HepG2 (cell line): ENCODE measurements around the gene CENPVL3. TPM values are rescaled to one million over a fixed set of nuclear protein-coding genes. Genes with fewer than 3 reads are reported as not detected.

Source experiments
- ATAC-seq: fragments of 200-7000 bp; cut with Tn5 transposase; 3 replicates; pipeline ENCODE4 v1.9.1; 2020; ENCODE audit warnings: mild to moderate bottlenecking, moderate library complexity
- BruUV-seq: library from RNA; stranded (reverse); fragments of 400-500 nt; replicated peaks from 2 replicates; lab custom pipeline; 2021; lab: Mats Ljungman, UMichigan
- CTCF ChIA-PET: fragments of 300-600 bp; formaldehyde crosslinking; extraction: SDS; loops from one replicate; lab custom pipeline; 2021; ENCODE audit warnings: low total read pairs, inconsistent platforms, low intra/inter-chr PET ratio; lab: Yijun Ruan, JAX
- POLR2A ChIA-PET: fragments of 350-600 bp; sonication (Branson Sonifier 250); formaldehyde crosslinking; loops from one replicate; lab custom pipeline; 2020; ENCODE audit warnings: antibody characterized with exemption, inconsistent platforms; lab: Yijun Ruan, JAX
- DNase-seq: peaks from one replicate; pipeline ENCODE4 v3.0.0-alpha.2; 2015; ENCODE audit warnings: low spot score
- FAIRE-seq: peaks from 3 replicates; lab custom pipeline; 2011; peaks lifted over from hg19 to GRCh38; lab: Jason Lieb, UNC
- H2AFZ ChIP-seq: one replicate; pipeline ENCODE4 v1.6.1; 2011; ENCODE audit warnings: low read length, inconsistent platforms
- H3K27ac ChIP-seq: fragments of 300-600 bp; 3 replicates; pipeline ENCODE4 v1.8.0; 2011; ENCODE audit warnings: mixed run types, mild to moderate bottlenecking, mixed read lengths, low read length, inconsistent platforms; ENCODE audit not compliant: insufficient read depth; ENCODE audit errors: extremely low read length
- H3K27me3 ChIP-seq, 2 experiments: fragments of 200-600 bp in 1 of 2; 2 replicates in 1 of 2; 3 replicates in 1 of 2; pipeline versions ENCODE4 v1.6.0 to v1.8.0; 2011; ENCODE audit warnings: low read length in 2 of 2, mild to moderate bottlenecking in 2 of 2, moderate library complexity in 2 of 2, inconsistent platforms in 1 of 2; ENCODE audit not compliant: insufficient read depth in 2 of 2, control insufficient read depth in 1 of 2
- H3K36me3 ChIP-seq, 2 experiments: fragments of 200-600 bp in 1 of 2; replicated peaks in 1 of 2; 2 replicates in 1 of 2; 3 replicates in 1 of 2; pipeline versions ENCODE4 v1.5.1 to v1.8.0; 2011; ENCODE audit warnings: low read length in 2 of 2, inconsistent platforms in 1 of 2; ENCODE audit not compliant: insufficient read depth in 2 of 2, control insufficient read depth in 1 of 2
- H3K4me1 ChIP-seq: 2 replicates; pipeline ENCODE4 v1.5.1; 2012; ENCODE audit warnings: low read length, inconsistent platforms; ENCODE audit not compliant: insufficient read depth
- H3K4me2 ChIP-seq: 2 replicates; pipeline ENCODE4 v1.6.0; 2011; ENCODE audit warnings: low read depth, low read length, inconsistent platforms
- H3K4me3 ChIP-seq, 3 experiments: fragments of 200-600 bp in 1 of 3; sonication (generic), shearing (Covaris generic) in 1 of 3; replicated peaks in 1 of 3; 2 replicates each; pipeline ENCODE4 v1.5.1; 2011 to 2016; ENCODE audit warnings: low read length in 3 of 3, inconsistent platforms in 2 of 3, low read depth in 2 of 3, mild to moderate bottlenecking in 2 of 3, control low read depth in 1 of 3, mixed read lengths in 1 of 3; ENCODE audit not compliant: insufficient read depth in 1 of 3
- H3K79me2 ChIP-seq: one replicate; pipeline ENCODE4 v1.6.1; 2011; ENCODE audit warnings: low read length, inconsistent platforms; ENCODE audit not compliant: insufficient read depth
- H3K9ac ChIP-seq: 2 replicates; pipeline ENCODE4 v1.6.0; 2011; ENCODE audit warnings: mild to moderate bottlenecking, low read depth, low read length, inconsistent platforms; ENCODE audit not compliant: insufficient read depth
- H3K9me3 ChIP-seq: 2 replicates; pipeline ENCODE4 v1.5.1; 2012; ENCODE audit warnings: mild to moderate bottlenecking, low read length
- H4K20me1 ChIP-seq: 2 replicates; pipeline ENCODE4 v1.6.0; 2011; ENCODE audit warnings: inconsistent platforms, mild to moderate bottlenecking, low read length, moderate library complexity; ENCODE audit not compliant: insufficient read depth
- ELF3 ChIP-seq: IDR thresholded peaks from 2 replicates; pipeline ENCODE4 v1.6.1; 2016; ENCODE audit warnings: missing genetic modification reagents, missing compliant biosample characterization
- MAFF ChIP-seq: IDR thresholded peaks from 2 replicates; pipeline ENCODE4 v1.6.1; 2011; ENCODE audit warnings: low read depth, low read length, improper control_type of control experiment
- MAFK ChIP-seq, 2 experiments: IDR thresholded peaks in 1 of 2; conservative IDR thresholded peaks in 1 of 2; 2 replicates each; pipeline ENCODE4 v1.6.1; 2011; ENCODE audit warnings: improper control_type of control experiment in 2 of 2, low read length in 2 of 2
- RFXAP ChIP-seq: sonication (generic); formaldehyde crosslinking; IDR thresholded peaks from 2 replicates; pipeline ENCODE4 v1.4.0; 2020; ENCODE audit warnings: missing genetic modification reagents, borderline replicate concordance
- SRY ChIP-seq: sonication (generic); formaldehyde crosslinking; IDR thresholded peaks from 2 replicates; pipeline ENCODE4 v1.8.0; 2022; ENCODE audit warnings: mild to moderate bottlenecking, missing genetic modification reagents
- TRIM24 ChIP-seq: sonication (generic); formaldehyde crosslinking; IDR thresholded peaks from 2 replicates; pipeline ENCODE4 v1.8.0; 2022; ENCODE audit warnings: mild to moderate bottlenecking, missing genetic modification reagents
- TSC22D2 ChIP-seq: sonication (generic); formaldehyde crosslinking; IDR thresholded peaks from 2 replicates; pipeline ENCODE4 v1.5.1; 2020; ENCODE audit warnings: missing genetic modification reagents, mild to moderate bottlenecking, borderline replicate concordance
- ZNF274 ChIP-seq: sonication (generic); formaldehyde crosslinking; IDR thresholded peaks from 2 replicates; pipeline ENCODE4 v1.5.1; 2020; ENCODE audit warnings: mild to moderate bottlenecking, missing genetic modification reagents
- ZNF605 ChIP-seq: sonication (generic); formaldehyde crosslinking; IDR thresholded peaks from 2 replicates; pipeline ENCODE4 v1.8.0; 2022; ENCODE audit warnings: mild to moderate bottlenecking, missing genetic modification reagents
- ZNF672 ChIP-seq: sonication (generic); formaldehyde crosslinking; IDR thresholded peaks from 2 replicates; pipeline ENCODE4 v1.8.1; 2022; ENCODE audit warnings: missing genetic modification reagents
- ZNF713 ChIP-seq: sonication (generic); formaldehyde crosslinking; IDR thresholded peaks from 2 replicates; pipeline ENCODE4 v1.4.0; 2020; ENCODE audit warnings: mild to moderate bottlenecking, missing genetic modification reagents
- ZSCAN21 ChIP-seq: sonication (generic); formaldehyde crosslinking; IDR thresholded peaks from 2 replicates; pipeline ENCODE4 v1.8.0; 2022; ENCODE audit warnings: mild to moderate bottlenecking, missing genetic modification reagents, moderate library complexity, borderline replicate concordance
- WGBS: methylation state at CpG from one replicate; pipeline ENCODE4 v1.1.6; 2017; ENCODE audit warnings: low lambda C conversion rate; 5-methylcytosine and 5-hydroxymethylcytosine counted together
- in situ Hi-C: cut with HindIII; loops from 2 replicates; pipeline ENCODE4 v1.10.0; 2017; ENCODE audit warnings: low pct_unique_long_range_greater_than_20kb; ENCODE audit not compliant: extremely low pct_ligation_motif_present
- intact Hi-C: fragments of 100-400 bp; cut with micrococcal nuclease; formaldehyde crosslinking; loops from one replicate; pipeline ENCODE4 v1.10.0; 2022; ENCODE audit not compliant: unreplicated experiment
- polyA plus RNA-seq, 8 experiments: library from polyadenylated mRNA; depleted of rRNA in 3 of 8; stranded (reverse) in 7 of 8; unstranded in 1 of 8; fragments of >200 nt; fragmentation: Illumina TruSeq in 4 of 8; extraction: Trizol in 4 of 8; gene quantifications; 2 replicates each; pipeline versions ENCODE4 v1.2.1 to v1.2.3, GENCODE V29; 2011 to 2016; ENCODE audit warnings: low read depth in 4 of 8, missing spikeins in 1 of 8, mixed read lengths in 1 of 8; ENCODE audit not compliant: insufficient read depth in 1 of 8
- total RNA-seq, 5 experiments: library from RNA; depleted of rRNA; stranded (reverse); fragments of >200 nt; fragmentation: Illumina TruSeq; extraction: Trizol; gene quantifications; 2 replicates each; pipeline ENCODE4 v1.2.3, GENCODE V29; 2016; ENCODE audit warnings: low read depth in 1 of 5
- TF ChIP-seq, protein P1 (sequence below): sonication (generic); formaldehyde crosslinking; IDR thresholded peaks from 2 replicates; pipeline ENCODE4 v1.4.0; 2020; ENCODE audit warnings: missing genetic modification reagents
- TF ChIP-seq, protein P2 (sequence below): sonication (generic); formaldehyde crosslinking; IDR thresholded peaks from 2 replicates; pipeline ENCODE4 v1.5.0; 2020; ENCODE audit warnings: missing genetic modification reagents, mild to moderate bottlenecking, borderline replicate concordance

Gene CENPVL3
- total and polyA plus RNA-seq, 2 of the 13 experiments (the other 11 are each of a cell fraction or from before 2014, with no cell fraction given): not detected

DNA sequence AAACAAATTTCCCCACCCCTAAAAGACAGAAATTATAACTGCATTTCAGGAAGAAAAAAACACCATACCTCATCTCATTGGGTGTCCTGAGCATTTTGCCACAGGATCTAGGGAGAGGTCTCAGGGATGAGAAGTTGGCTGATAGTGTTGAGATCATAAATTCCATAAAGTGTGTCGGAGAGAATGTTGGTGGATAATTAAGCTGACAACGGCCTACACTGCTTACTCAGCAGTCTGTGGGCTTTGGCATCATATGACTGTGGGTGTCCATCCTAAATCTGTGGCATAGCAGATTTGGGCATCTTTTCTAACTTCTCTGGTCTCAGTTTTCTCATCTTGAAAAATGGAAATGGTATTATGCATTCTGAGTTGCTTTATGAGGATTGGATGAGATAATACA, 12.3 kb downstream of the CENPVL3 start:
- Histone ChIP-seq H3K27me3 (no peaks in the 10 kb centered on the region), H3K9me3 (no peaks in the 10 kb centered on the region), H3K79me2 (no peaks in the 10 kb centered on the region), H3K27ac (no peak overlapping the region), H4K20me1 (no peaks in the 10 kb centered on the region), H2AFZ (no peak overlapping the region), H3K4me2 (no peak overlapping the region), H3K36me3 (no peaks in the 10 kb centered on the region), H3K4me3 (no peak overlapping the region), H3K9ac (no peak overlapping the region)
- ATAC-seq (no peak), DNase-seq (no peak), FAIRE-seq (no peak)
- in situ Hi-C loops: loop anchor here (25.0 kb wide), 1 partner anchor 631 kb away; no protein-coding TSS in a partner anchor
- ChIA-PET CTCF (no interaction called here), POLR2A (no interaction called here)
- WGBS: 0% methylated on average over 2 of the region's 2 CpGs
- no peak for TF ChIP-seq ZSCAN21
- peak; percentile 34; the same call in 1 of the 2 replicates for TF ChIP-seq MAFF
- TF ChIP-seq MAFK (conservative IDR thresholded peaks at IDR 0.05 in 1 of 2, IDR thresholded peaks at IDR 0.05 in 1 of 2; ENCODE audit: low read length in 2 of 2): peak; percentile 23 to 60; a peak in 2 of 4 replicates
- TF ChIP-seq, all 625 proteins: peak for 2
- BruUV-seq: no TSS peak
- intact Hi-C loops: no loop called here
- H3K4me1 ChIP-seq: no peaks in the 10 kb centered on the region

DNA sequence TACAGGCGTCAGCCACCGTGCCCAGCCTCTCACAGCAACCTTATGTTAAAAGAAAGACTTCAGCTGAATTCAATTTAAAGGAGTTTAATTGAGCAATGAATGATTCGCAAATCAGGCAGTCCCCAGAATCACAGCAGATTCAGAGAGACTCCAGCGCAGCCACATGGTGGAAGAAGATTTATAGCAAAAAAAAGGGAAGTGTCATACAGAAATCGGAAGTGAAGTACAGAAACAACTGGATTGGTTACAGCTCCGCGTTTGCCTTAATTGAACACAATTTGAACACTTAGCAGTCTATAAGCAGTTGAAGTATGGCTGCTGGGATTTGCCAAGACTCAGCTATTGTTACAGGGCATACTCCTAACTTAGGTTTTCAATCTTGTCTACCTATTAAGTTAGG, 19.8 kb downstream of the CENPVL3 start:
- H3K36me3 ChIP-seq: no peaks in the 10 kb centered on the region
- intact Hi-C loops (no loop called here), in situ Hi-C loops (no loop called here)
- no peaks in the 10 kb centered on the region for H3K9me3 ChIP-seq
- POLR2A ChIA-PET: no interaction called here
- no peak overlapping the region for H3K27ac ChIP-seq
- no peak overlapping the region for H3K4me3 ChIP-seq
- ATAC-seq: no peak
- no peaks in the 10 kb centered on the region for H3K4me1 ChIP-seq
- no peak overlapping the region for H3K9ac ChIP-seq
- no peaks in the 10 kb centered on the region for H4K20me1 ChIP-seq
- BruUV-seq: no TSS peak
- H2AFZ ChIP-seq: no peak overlapping the region
- H3K79me2 ChIP-seq: no peaks in the 10 kb centered on the region
- no peak for DNase-seq
- no peak overlapping the region for H3K4me2 ChIP-seq
- H3K27me3 ChIP-seq: no peaks in the 10 kb centered on the region
- WGBS: 19% methylated on average over 7 of the region's 7 CpGs
- no peak for FAIRE-seq
- CTCF ChIA-PET: no interaction called here
- TF ChIP-seq TSC22D2 (CRISPR knock-in tag) (no peak), SRY (CRISPR knock-in tag) (no peak), ELF3 (CRISPR knock-in tag) (no peak), ZNF672 (no peak), ZNF274 (no peak), ZNF713 (no peak), TRIM24 (CRISPR knock-in tag) (no peak), ZNF605 (CRISPR knock-in tag) (no peak), RFXAP (no peak)
- TF ChIP-seq, protein P1, sequence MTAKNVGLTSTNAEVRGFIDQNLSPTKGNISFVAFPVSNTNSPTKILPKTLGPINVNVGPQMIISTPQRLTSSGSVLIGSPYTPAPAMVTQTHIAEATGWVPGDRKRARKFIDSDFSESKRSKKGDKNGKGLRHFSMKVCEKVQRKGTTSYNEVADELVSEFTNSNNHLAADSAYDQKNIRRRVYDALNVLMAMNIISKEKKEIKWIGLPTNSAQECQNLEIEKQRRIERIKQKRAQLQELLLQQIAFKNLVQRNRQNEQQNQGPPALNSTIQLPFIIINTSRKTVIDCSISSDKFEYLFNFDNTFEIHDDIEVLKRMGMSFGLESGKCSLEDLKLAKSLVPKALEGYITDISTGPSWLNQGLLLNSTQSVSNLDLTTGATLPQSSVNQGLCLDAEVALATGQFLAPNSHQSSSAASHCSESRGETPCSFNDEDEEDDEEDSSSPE (CRISPR knock-in tag): no peak
- TF ChIP-seq, protein P2, sequence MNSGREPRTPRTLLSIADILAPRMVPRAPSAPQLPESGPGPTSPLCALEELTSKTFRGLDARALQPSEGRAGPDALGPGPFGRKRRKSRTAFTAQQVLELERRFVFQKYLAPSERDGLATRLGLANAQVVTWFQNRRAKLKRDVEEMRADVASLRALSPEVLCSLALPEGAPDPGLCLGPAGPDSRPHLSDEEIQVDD (CRISPR knock-in tag): no peak
